GM18909 (cell line): ENCODE results near the gene LPP.

Experiments
- ATAC-seq: cut with Tn5 transposase; IDR thresholded peaks from one replicate; pipeline ENCODE4 v1.9.1; 2021; ENCODE audit warnings: mild to moderate bottlenecking; ENCODE audit not compliant: unreplicated experiment, poor library complexity

The LPP gene

DNA sequence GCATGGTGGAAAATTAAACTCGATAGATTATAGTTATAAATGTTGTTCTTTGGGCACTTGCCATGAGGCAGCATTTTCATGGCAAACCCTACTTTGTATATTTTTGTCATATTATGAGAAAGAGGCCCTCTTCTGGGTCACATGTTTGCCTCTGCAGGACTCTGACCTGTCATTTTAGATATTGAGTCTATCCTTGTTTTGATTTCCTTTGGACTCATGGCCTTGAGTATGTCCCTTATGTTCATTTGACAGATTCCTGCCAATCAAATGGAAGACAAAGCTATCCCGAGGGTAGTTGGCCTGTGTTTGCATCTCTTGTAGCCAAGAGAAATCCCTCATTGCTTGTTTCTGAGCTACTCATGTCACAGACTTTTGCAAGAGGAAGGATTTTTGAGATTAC lies 226.3 kb downstream of the LPP start:
- no peak for ATAC-seq

- ATAC-seq, result no peak
Measured at GRCh38 chr3:188380722-188381121, 226.8 kb downstream of the LPP start.

DNA sequence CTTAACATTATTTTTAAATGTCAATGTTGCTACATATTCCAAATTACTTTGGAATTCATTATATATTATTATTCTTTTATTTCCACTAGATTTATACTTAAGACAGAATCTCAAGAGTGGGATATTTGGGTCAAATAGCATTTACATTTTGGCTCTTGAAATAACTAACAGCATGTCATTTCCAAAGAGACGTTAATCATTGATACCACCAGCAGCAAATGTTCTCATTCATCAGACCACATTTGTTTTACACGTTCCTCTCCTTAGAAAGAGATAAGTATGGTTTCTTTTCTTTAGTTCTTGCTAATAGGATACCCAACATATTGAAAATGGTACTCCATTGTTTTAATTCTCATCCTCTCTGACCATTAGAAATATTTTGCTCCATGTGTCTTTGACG lies 229.8 kb downstream of the LPP start:
- ATAC-seq, result no peak

DNA sequence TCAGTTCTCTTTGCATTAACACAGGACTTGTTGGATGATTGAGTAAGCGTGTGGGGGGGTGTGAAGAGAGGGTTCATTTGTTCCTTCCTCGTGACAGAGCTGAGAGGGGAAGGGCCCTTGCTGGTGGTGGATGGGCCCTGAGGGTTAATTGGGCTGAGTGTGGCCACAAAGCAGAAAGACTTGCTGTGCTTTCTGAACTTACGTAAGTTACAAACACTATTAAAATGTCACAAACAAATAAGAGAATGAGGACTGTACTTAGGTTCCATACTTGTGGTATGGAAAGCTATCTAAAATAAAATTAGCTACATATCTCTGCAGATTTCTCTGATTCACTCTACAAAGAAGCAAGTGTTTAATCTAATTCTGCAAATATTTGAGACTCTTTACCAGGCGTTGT lies 231.3 kb downstream of the LPP start:
- ATAC-seq, result no peak

DNA sequence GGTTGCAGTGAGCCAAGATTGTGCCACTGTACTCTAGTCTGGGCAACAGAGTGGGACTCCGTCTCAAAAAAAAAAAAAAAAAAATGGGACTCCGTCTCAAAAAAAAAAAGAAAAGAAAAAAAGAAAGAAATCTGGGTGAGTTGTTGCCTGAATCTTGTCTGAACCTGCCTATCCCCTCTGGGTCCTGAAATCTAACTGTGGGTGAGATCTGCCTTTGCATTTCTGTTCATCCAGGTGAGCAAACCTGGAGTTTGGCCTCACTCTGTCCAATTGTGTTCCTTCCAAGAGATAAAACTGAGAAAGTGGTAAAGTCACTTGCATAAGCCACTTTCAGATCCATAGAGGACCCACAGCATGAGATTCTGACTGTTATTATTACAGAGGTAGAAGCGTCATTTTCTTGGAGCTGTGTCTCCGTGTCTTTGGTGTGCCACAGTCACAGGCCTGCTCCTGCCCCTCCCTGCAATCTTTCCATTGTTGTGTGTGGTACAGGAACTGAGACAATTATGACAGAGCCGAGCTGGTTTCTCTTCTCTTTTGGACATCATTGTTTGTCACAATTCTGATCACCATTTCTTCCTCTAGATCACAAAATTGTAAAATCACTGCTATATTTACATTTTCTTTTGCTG lies 235.9 kb downstream of the LPP start:
- ATAC-seq, result peak; percentile 98

- peak; percentile 23 for ATAC-seq
Measured at GRCh38 chr3:188390343-188390718, 236.4 kb downstream of the LPP start.

- no peak for ATAC-seq
Measured at GRCh38 chr3:188390775-188391443, 237.0 kb downstream of the LPP start.

- no peak for ATAC-seq
Measured at GRCh38 chr3:188391592-188391991, 237.6 kb downstream of the LPP start.

GRCh38 chr3:188392076-188392475 lies 238.1 kb downstream of the LPP start:
- no peak for ATAC-seq

DNA sequence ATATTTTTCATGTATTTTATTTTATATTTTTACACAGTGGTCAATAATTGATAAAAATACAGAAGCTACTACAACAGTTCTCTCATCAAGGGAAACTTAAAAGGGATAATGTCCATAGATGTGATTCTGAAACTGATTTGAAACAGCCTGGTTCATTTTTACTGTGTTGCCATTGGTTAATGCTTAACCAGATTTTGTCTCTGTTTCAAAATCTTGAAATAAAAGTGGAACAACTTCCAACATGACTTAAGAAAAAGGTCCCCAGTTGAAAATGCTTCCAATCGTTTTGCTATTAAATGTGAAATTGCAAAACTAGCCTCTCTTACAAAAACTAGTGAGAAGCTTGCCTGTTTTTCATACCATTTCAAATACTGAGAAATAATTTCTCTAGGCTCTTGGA lies 240.7 kb downstream of the LPP start:
- no peak for ATAC-seq

- no peak for ATAC-seq
Measured at GRCh38 chr3:188396251-188396650, 242.3 kb downstream of the LPP start.

DNA sequence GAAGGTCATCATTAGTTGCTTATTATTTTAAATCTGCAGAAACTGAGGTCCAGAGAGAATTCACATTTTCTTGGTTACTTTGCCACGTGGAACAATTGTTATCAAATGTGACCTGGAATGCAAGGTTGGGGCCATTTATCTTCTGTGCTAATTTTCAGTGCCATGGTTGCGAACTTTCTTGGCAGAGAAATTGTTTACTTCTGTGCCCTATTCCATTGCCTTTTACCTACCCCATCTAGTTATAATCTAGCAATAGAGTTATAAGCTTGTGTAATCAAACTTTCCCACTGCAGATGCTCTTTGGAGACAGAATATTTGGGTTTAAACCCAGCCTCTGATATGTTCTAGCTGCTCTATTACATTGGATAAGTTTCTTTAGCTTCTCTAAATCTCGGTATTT lies 242.9 kb downstream of the LPP start:
- ATAC-seq, result no peak

- ATAC-seq, result no peak
Measured at GRCh38 chr3:188397766-188398705, 244.1 kb downstream of the LPP start.

- ATAC-seq, result peak; percentile 96
Measured at GRCh38 chr3:188400494-188401243, 246.7 kb downstream of the LPP start.

DNA sequence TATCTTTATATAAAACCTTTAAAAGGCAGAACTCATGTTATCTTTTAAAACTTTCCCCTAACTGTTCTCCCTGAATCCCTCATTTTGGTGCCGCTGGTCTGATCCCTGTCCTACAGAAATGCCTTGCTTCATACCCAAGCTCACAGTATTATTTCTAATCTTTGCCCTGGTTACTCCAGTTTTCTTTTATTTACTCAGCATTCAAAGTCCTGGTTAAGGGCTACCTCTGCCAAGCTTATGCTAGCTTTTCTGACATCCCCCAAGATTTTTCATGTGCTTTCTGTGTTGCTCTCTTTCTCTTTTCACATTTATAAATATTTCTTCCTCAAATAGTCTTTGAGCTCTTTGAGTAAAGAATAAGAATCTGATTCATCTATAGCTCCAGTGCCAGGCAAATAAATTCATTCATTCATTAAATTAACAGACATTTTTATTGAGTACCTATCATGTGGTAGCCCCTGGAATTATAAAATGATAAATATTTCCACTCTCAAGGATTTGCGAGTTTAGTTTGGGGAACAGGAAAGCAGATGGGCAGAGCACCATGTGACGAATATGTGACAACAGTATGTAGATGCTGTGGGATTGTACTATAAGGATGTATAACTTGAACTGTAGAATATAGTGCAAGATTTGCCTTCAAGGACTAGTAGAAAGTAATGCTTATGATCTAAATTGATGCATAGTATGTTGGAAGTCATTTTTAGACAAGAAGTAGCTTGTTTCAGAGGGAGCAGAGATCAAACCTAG lies 247.5 kb downstream of the LPP start:
- ATAC-seq, result no peak

GRCh38 chr3:188402229-188402628 lies 248.3 kb downstream of the LPP start:
- no peak for ATAC-seq

GRCh38 chr3:188403404-188403803 lies 249.4 kb downstream of the LPP start:
- ATAC-seq, result no peak

- no peak for ATAC-seq
Measured at GRCh38 chr3:188404124-188404523, 250.2 kb downstream of the LPP start.

GRCh38 chr3:188404701-188405100 lies 250.7 kb downstream of the LPP start:
- no peak for ATAC-seq
